Calu3 (cell line): Measurements from ENCODE around the gene RBM23. TPM values are rescaled to one million over a fixed set of nuclear protein-coding genes. Genes with fewer than 3 reads are reported as not detected.

Source experiments
- BruUV-seq: library from RNA; stranded (reverse); fragments of 400-500 nt; replicated peaks from 2 replicates; lab custom pipeline; 2021; lab: Mats Ljungman, UMichigan
- CTCF ChIA-PET: fragments of 300-600 bp; sonication (Branson Sonifier 250); formaldehyde crosslinking; loops from one replicate; lab custom pipeline; 2022; ENCODE audit warnings: antibody characterized with exemption; lab: Charles Lee
- DNase-seq: peaks from one replicate; pipeline ENCODE4 v3.0.0; 2022
- H3K27ac Mint-ChIP-seq: one replicate; pipeline ENCODE4 v1.8.0; 2022; ENCODE audit warnings: mixed read lengths; ENCODE audit not compliant: unreplicated experiment
- H3K27me3 Mint-ChIP-seq: one replicate; pipeline ENCODE4 v1.8.0; 2022; ENCODE audit warnings: mixed read lengths; ENCODE audit not compliant: unreplicated experiment
- H3K36me3 Mint-ChIP-seq: one replicate; pipeline ENCODE4 v1.8.0; 2022; ENCODE audit warnings: mild to moderate bottlenecking, moderate library complexity, mixed read lengths; ENCODE audit not compliant: insufficient read depth, unreplicated experiment
- H3K4me1 Mint-ChIP-seq: one replicate; pipeline ENCODE4 v1.8.0; 2022; ENCODE audit warnings: mild to moderate bottlenecking, low read depth, mixed read lengths; ENCODE audit not compliant: unreplicated experiment
- H3K4me3 Mint-ChIP-seq: one replicate; pipeline ENCODE4 v1.8.0; 2022; ENCODE audit warnings: mild to moderate bottlenecking, low read depth, moderate library complexity, mixed read lengths; ENCODE audit not compliant: unreplicated experiment
- H3K9me3 Mint-ChIP-seq: one replicate; pipeline ENCODE4 v1.8.0; 2022; ENCODE audit warnings: low read depth, mixed read lengths; ENCODE audit not compliant: unreplicated experiment
- CTCF ChIP-seq: fragments of 200-600 bp; IDR thresholded peaks from one replicate; pipeline ENCODE4 v1.8.0; 2022; ENCODE audit warnings: antibody characterized with exemption; ENCODE audit not compliant: unreplicated experiment
- intact Hi-C: fragments of 100-400 bp; cut with micrococcal nuclease; formaldehyde crosslinking; loops from one replicate; pipeline ENCODE4 v1.10.0; 2022; ENCODE audit not compliant: unreplicated experiment
- total RNA-seq: library from RNA; stranded (reverse); gene quantifications from 2 replicates; pipeline ENCODE4 v1.2.3, GENCODE V29; 2022

Gene RBM23
- total RNA-seq, 1 experiment from 2014 or later = 70.9 TPM

- H3K9me3 Mint-ChIP-seq = no peaks in the 10 kb centered on the region
- intact Hi-C loops = no loop called here
- H3K4me1 Mint-ChIP-seq = no peaks in the 10 kb centered on the region
- no peak for TF ChIP-seq CTCF
- no peak overlapping the region for H3K27ac Mint-ChIP-seq
- no peaks in the 10 kb centered on the region for H3K36me3 Mint-ChIP-seq
- H3K4me3 Mint-ChIP-seq = no peak overlapping the region
- no TSS peak for BruUV-seq
- H3K27me3 Mint-ChIP-seq = no peaks in the 10 kb centered on the region
- CTCF ChIA-PET = interaction anchor here (1.6 to 1.8 kb wide), 2 partner anchors 16 to 27 kb away, joined by 4 to 7 read pairs; no protein-coding TSS in a partner anchor
- DNase-seq = no peak
Observed at GRCh38 chr14:22849212-22849819, 69.6 kb downstream of the RBM23 start.

- no peak for TF ChIP-seq CTCF
- intact Hi-C loops = no loop called here
- CTCF ChIA-PET = interaction anchor here (1.6 kb wide), 1 partner anchor 15 kb away, joined by 4 read pairs; no protein-coding TSS in a partner anchor
Observed at GRCh38 chr14:22848351-22849164, 70.4 kb downstream of the RBM23 start.

GRCh38 chr14:22847661-22848341 is 71.1 kb downstream of the RBM23 start:
- no peak for DNase-seq
- intact Hi-C loops = no loop called here
- Mint-ChIP-seq H3K36me3 (no peaks in the 10 kb centered on the region), H3K4me1 (no peaks in the 10 kb centered on the region), H3K4me3 (no peak overlapping the region), H3K27me3 (no peaks in the 10 kb centered on the region), H3K27ac (no peak overlapping the region), H3K9me3 (no peaks in the 10 kb centered on the region)
- no TSS peak for BruUV-seq
- no peak for TF ChIP-seq CTCF
- CTCF ChIA-PET = interaction anchor here (1.6 kb wide), 1 partner anchor 14 kb away, joined by 4 read pairs; no protein-coding TSS in a partner anchor

More at GRCh38 chr14:22848351-22849164, 70.4 kb downstream of the RBM23 start:
- no peaks in the 10 kb centered on the region for H3K4me1 Mint-ChIP-seq
- H3K27me3 Mint-ChIP-seq = no peaks in the 10 kb centered on the region
- H3K27ac Mint-ChIP-seq = no peak overlapping the region
- no peak overlapping the region for H3K4me3 Mint-ChIP-seq
- no TSS peak for BruUV-seq
- no peak for DNase-seq
- H3K36me3 Mint-ChIP-seq = no peaks in the 10 kb centered on the region
- H3K9me3 Mint-ChIP-seq = no peaks in the 10 kb centered on the region

GRCh38 chr14:22846811-22847307 is 72.1 kb downstream of the RBM23 start:
- Mint-ChIP-seq H3K27me3 (no peaks in the 10 kb centered on the region), H3K27ac (no peak overlapping the region), H3K4me1 (no peaks in the 10 kb centered on the region), H3K4me3 (no peak overlapping the region), H3K9me3 (no peaks in the 10 kb centered on the region), H3K36me3 (no peaks in the 10 kb centered on the region)
- no peak for TF ChIP-seq CTCF
- no peak for DNase-seq
- intact Hi-C loops = no loop called here
- CTCF ChIA-PET = no interaction called here
- BruUV-seq = no TSS peak
